NCI-H1436 treated with DMSO at 0.1 percent for 48 hours (cell line): ENCODE results near the gene GSN.

ENCODE experiments used
- DNase-seq: peaks from one replicate; lab custom pipeline; 2025; lab: John Stamatoyannopoulos, UW

Gene GSN

DNA sequence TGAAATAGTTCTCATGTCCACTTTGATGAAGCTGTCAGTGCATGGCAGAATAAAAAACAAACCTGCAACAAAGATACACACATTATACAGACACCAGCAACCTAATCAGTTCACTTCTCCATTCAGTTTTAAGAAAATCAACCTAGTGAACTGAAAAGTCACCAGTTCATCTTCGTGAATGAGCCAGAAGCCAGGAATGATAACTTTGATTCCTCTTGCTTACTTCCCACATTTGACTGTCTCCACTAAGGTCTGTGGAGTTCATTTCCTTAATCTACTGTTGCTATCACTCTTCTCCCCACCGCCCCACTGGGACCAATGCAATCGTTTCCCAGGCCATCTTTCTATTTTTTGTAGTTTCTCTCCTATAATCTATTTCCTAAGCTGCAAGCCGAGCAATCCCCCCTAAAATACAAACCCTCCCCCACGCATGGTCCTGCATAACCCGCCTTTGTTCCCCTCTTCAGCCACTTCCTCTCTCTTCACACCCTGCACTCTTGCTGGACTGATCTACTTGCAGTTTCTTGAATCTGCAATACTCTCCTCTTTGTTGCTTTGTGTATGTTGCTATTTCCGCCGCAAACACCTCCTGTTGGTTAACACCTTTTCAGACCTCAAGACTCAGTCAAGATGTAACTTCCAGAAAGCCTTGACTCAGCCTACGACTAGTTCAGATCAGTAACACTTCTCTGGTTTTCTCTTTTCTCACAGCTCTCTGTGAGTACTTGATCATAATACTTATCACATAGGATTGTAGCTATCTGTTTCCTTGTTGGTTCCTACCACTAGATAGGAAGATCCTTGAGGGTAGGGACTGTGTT is 85.5 kb downstream of the GSN start:
- DNase-seq: no peak

DNA sequence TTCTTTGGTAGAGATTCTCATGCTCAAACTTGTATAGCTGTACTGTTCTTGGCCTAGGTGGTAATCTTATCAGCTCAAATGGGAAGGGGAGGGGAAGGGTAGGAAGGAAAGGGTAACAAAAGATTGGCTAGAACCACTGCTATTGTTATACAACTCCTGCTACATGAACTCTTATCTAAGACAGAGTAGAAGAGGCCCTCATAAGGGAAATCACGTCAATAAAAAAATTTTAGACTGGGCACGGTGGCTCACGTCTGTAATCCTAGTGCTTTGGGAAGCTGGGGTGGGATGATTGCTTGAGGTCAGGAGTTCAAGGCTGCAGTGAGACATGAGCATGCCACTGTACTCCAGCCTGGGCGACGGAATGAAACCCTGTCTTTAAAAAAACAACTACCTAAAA is 86.2 kb downstream of the GSN start:
- DNase-seq: no peak

DNA sequence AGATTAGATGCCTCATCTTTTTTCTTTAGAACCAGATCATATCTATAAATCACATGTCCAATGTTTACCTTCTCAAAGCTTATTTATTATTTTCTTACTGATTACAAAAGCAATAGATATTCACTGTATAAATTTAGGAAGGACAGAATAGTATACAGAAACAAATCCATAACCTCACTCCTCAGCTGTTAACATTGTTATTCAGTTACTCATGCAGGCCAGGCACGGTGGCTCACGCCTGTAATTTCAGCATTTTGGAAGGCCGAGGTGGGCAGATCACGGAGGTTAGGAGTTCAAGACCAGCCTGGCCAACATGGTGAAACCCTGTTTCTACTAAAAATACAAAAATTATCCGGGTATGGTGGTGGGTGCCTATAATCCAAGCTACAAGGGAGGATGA is 86.8 kb downstream of the GSN start:
- DNase-seq: no peak

DNA sequence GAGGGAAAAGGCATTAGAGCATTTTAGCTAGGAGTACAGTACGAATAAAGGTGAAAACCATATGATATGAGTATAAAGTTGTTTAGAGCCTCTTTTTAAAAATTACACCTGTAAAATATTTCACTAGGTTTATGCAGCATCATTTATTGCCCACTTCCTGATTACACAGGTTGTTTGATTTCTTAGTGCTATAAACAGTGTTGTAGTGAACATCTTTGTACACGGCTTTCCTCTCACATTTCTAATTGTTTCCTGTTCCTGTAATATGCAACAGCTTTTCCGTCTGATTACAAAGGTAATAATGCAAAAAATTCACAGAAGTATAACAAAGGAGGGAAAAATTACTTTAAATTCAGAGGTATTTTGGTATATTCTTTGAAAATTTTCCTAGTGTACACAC is 89.0 kb downstream of the GSN start:
- DNase-seq: no peak

DNA sequence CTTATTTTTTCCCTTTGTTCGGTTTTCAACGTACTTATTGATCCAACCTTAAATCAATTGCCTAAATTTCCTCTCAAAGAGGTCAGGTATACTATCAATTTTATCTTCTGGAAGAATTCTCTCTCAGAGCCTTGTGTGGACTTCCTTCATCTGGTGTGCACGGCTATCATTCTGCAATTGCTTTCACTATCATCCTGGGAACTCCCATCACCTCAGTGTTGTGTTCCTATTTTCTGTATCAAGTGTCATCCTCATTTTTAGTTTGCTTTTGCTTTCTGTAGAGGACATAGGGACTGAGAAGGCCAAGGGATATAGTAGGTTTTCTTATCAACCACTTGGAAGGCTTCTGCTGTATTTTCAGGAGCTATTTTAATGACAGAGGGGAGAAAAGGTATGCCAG is 90.8 kb downstream of the GSN start:
- DNase-seq: no peak

DNA sequence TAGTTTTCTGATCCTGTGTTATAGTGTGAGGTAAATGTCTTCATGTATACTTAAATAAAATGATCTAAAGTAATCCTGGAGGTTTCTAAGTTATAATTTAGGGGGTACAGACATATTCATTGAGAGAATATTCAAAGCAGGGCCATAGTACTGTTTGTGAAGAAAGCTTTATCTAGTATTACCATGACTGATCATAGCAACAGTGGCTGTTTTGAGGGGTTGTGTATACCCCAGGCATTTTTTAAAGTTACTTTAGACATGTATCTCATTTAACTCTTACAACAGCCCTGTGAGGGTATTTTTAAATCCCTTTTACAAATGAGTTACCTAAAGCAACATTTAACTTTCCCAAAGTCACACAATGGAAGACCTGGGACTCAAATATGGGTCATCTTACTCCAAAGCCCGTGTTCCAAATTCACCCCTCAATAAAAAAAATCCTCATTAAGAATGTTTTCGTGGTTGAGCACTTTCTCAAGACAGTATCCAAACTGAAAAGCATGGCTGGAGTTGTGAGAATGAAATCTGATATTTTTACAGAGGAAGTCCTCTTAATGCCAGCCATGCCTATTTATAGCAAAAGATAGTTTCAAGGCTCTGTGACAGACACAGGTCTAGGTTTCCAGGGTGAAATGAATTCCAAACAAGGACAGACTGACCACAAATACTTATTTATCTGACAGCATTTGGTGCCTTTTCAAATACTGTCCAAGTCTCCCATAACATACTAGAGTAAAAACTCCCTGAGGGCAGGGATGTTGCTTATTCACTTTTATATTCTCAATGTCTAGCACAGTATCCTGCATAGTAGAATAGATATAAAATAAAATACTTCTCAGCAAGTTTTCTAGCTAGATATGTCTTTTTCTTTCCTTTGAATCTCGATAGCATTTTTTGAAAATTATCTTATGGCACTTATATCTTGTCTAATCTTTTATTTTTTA is 91.7 kb downstream of the GSN start:
- no peak for DNase-seq

DNA sequence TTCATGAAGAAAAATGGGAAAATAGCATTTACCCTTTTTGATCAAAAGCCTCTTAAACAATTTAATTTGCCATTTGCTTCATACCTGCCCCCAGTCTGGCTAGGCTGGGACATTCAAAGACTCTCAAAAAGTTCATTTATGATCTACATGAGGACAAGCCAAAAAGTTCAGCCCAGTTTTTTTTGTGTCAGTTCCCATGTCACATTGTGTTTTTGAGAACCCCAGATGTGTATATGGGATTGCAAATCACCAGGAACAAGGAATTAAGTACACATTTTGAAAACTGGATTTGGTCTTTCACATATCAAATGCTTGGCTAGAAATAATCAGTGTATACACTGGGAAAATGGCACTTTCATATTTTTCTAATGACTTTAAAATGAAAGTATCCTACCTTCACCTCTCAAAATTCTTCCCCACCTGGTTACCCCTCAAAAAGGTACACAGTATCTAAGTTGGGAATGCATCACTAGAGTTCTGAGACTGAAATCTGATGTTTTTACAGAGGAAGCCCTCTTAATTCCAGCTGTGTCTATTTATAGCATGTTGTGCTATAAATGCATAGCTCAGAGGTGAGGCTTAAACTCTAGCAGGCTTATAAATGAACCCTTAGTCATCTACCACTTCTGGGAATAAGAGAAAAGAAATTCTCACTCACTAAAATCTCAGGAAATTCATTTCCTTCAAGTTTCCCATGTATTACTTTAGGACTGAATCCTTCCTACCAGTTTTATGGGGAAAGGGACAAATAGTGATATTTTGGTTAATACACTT is 92.8 kb downstream of the GSN start:
- DNase-seq: no peak

DNA sequence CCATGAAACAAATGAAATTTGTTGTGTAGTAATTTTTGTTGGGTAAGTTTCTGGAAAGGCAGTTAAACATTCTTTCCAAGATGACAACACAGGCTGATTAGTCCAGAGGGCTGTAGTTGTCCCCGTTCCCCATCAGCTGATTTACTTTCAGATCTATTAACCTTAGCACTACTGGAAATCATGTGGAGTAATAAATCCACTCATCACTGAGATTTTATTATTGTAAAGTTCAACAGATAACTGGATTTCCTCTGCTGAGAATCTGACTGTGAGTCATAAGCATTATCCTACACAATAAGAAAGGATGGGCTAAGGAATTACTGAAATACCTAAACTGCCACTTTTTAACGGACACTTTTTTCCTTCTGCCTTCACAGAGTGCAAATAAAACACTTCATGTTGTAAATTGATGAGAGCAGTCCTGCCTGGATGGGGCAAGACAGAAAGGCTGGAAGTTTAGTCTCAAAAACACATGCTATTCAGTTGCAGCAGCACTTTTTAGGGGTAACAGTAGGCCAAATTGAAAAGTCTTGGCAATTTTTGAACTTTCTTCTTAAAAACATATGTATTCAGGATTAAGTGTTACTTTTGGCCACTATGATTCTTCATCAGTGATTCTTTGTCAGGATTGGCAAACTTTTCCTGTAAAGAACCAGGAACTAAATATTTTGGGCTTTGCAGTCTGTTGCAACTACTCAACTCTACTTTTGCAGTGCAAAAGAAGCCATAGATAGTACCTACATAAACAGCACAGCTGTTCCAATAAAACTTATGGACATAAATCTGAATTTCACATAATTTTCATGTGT is 95.1 kb downstream of the GSN start:
- no peak for DNase-seq

DNA sequence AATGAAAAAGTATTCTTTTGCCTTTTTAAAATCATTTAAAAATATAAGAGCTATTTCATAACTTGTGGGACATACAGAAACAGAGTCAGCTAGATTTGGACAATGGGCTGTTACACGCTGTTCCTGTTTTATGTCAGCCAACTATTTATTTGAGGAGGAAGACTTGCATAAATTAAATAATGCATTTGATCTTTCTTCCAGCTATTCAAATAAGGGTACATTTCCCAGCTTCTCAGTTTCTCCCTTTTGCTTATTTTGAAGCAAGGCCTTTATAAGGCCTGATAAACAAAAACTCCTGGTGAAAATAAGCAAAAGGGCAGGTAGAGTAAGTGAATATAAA is 95.6 kb downstream of the GSN start:
- DNase-seq: no peak

DNA sequence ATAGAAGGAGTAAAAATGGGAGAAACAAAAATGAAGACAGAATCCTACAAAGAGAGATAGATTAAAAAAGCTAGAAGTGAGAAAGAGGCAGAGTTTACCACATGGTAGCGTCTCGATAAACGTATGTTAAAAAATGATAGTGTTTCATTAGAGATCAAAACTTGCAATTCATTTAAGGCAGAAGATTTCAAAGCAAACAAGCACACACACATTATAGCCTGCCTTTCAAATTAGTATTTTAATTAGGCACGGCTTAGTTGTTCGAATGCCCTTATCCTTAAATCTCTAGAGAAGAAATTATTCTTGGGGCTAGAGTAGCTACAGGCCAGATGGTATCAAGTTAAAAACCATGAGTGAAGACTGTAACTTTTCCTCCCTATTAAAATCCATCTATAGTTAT is 96.1 kb downstream of the GSN start:
- no peak for DNase-seq

DNA sequence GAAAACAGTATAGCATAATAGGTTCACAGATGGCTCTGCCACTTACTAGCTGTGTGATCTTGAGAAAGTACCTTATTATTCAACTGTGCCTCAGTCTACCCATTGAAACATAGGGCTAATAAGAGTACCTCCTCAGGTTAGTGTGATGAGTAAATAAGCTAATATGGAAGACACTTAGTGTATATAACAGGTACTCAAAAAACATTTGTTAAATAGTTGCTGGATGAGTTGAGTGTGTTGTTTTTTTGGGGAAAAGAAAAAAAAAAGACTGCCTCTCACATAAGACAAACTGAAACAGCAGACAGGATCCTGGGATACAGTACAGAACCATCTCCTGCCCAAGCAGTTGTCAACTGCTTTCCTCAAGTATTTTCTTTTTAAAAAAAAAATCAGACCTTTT is 96.9 kb downstream of the GSN start:
- no peak for DNase-seq

DNA sequence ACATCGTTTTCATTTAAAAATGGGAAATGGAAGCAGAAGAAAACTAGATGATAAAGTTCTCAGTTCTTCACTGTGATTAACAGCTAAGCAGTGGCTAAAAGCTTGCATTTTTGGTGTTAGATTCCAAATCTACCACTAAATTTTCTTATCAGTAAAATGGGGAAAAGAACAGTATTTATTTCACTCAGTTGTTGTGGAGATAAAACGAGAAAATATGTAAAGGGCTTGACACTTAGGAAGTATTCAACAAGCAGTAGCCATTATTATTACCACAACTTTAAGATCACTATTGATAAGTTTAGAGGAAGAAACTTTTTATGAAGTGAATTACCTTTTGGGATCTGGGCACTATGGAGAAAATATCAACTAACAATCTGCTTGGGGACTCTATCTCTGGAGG is 97.6 kb downstream of the GSN start:
- no peak for DNase-seq

DNA sequence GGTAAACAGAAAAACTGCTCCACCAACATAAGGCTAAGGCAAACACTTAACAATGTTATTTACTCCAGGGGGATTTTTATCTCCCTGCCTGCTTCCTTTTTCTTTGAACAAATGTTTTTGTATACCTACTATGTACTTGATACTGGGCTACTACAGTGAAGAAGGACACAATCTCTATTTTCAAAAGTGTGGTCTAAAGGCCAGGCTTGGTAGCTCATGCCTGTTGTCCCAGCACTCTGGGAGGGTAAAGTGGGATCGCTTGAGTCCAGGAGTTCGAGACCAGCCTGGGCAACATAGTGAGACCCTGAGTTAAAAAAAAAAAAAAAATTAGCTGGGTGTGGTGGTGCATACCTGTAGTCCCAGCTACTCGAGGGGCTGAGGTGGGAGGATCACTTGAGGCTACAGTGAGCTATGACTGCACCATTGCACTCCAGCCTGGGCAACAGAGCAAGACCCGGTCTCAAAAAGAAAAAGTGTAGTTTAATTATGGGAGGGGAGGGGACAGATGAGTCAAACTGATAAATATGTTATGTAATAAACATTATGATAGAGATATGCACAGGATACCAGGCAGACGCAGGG is 98.7 kb downstream of the GSN start:
- no peak for DNase-seq

DNA sequence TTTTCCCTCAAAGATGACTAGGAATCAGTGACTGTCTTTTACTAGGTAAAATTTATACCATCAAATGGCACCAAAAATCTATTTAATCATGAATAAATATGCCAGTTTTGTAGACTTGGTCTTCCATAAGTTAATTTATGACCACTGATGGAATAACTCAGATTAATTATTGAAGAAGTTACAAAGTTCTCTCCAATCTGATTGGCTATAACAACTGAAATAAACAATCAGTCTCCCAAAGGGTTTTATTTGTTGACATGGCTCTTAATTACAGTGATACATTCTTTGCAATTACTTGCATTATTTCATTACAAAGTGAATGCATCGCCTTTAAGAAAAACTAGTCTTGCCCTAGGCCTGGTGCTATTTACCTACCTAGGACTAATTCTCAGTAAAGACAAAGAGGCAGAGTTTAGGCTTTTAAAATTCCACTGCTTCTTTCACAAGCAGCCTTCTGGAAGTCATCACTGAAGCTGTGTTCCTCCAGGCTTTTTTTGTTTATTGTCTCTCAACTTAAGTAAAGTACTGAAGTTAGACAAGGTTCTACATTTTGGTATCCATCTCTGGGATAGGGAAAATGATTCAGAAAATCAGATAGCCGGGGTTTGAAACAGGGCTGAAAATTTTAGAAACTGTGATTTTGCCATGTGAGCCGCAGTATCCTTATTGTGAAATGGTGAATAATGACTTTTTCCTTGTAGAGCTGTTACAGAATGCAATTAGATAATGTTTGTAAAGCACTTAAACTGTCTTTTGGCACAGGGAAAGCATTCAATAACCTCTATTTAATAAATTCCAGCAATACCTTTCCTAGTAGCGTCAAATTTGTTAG is 99.6 kb downstream of the GSN start:
- no peak for DNase-seq

DNA sequence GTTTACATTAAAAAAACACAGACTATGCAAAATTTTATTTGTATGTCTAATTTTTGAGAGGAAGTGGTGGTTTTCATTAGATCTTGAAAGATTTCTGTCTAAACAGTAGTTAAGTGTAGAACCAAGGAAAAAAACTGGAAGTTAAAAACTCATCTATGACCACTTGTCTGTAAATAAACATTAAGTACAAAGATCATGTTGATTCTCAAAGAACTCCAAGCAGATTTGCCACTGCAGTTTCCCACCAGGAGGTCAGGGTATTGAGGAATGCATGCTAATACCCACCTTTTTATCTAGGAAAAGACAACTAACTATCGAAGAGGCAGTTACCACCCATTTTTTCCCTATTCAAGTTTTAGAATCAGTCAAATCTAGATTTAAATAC is 100.2 kb downstream of the GSN start:
- no peak for DNase-seq

DNA sequence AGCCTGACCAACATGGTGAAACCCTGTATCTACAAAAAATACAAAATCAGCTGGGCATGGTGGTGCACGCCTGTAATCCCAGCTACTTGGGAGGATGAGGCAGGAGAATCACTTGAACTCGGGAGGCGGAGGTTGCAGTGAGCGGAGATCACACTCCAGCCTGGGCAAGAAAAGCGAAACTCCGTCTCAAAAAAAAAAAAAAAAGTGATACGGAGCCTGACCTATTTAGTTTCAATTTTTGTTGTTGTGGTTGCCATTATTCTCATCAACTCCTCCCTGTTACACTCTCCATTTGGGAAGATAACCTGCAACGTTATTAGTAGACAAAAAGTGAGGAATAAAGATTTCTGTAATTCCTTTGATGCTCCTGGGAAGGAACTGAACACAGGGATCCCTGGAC is 100.8 kb downstream of the GSN start:
- DNase-seq: no peak

DNA sequence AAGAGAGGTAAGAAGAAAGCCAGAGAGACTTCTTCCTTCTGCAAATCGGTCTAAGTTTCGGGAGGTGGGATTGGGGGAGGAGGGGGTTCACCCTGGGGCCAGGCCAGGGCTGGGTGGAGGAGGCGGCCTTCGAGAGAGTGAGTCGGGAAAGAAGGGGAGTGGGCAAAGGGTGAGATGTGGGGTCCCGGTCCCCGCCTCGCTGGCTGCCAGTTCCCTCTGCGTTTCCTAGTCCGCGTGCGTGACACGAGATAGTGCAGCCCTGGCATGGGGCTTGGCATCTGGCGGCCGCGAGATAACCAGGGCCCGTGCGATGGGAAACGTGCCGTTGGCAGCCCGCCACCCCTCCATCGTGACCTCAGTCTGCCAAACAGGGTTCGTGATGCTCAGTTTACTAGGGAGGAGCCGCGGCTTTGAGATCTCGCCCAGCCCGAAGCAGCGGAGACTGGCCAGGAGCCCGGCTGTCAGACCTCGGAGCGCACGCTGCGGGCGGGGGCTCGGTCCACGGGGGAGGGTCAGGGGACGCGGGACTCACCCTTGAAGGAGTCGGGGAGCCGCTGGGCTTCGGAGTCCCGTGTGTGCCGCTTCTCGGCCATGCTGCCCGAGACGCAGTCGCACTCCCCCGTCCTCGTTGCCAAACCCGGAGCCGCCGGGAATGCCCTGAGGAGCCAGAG is 101.8 kb downstream of the GSN start, which contains the start of gene STOM:
Gene STOM (minus strand): TSS at position 656 of the 671 bp plus-strand sequence. CDS start 63 bp downstream, at position 593.
- DNase-seq: no peak

DNA sequence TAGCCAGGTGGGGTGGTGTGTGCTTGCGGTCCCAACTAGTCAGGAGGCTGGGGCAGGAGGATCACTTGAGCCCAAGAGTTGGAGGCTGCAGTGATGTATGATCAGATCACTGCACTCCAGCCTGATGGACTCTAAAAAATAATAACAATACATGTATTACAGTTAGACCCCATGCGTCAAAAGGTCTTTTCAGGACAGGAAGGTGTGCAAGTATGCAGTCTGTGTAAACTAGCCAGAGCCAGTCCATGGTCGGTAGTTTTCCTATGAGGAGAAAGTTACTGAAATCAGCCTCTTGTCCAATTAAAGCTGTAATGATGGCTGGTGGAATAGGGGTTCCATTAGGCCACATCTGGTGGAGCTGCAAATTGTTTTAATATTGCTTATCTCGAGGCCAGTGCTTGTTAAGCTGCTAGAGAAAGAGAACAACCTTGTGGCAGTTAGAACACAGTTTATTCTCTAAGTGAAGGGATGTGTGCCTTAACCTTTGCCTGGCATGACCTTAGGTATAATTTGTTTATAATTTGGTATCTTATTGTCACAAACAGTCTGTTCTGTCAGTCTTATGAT is 103.6 kb downstream of the GSN start:
- no peak for DNase-seq

DNA sequence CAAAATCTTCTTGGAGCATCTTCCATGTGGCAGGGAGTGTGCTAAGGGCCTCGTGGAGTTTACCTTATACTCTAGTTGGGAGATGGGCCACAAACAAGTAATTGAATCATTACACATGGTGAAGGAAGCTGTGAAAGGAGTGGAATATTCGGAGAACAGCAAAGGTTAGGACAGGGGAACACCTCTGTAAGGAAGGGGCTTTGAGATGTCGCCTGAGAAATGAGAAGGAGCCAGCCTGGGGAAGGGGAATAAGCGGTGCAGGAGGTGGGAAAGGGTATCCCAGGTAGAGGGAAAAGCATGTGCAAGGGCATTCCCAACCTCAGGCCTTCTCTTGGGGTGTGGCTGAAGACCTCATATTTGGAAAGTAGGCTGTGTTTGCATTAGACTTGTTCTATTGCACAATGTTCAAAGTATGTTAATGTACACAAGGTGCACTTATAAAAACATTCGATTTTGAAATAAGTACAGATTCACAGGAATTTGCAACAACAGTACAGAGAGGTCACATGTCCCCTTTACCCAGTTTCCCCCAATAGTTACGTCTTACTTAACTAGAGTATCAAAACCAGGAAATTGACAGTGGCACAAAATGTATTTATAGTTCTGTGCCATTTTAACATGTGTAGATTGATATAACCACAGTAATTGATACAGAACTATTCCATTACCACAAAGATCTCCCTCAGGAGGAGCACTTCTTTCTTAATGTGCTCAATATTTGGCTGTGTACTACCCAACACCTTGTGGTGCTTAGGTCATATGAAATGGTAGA is 104.5 kb downstream of the GSN start:
- DNase-seq: no peak
